HG03066 (cell line): ENCODE results near the gene EZH1.
"Not testable (repeated sequence)": the region's sequence is repeated elsewhere in the genome, so short reads cannot be mapped to it uniquely, and the experiment has no call there.

Source experiments
- ATAC-seq: cut with Tn5 transposase; IDR thresholded peaks from one replicate; pipeline ENCODE4 v1.9.1; 2021; ENCODE audit warnings: low read depth; ENCODE audit not compliant: unreplicated experiment

EZH1 gene

DNA sequence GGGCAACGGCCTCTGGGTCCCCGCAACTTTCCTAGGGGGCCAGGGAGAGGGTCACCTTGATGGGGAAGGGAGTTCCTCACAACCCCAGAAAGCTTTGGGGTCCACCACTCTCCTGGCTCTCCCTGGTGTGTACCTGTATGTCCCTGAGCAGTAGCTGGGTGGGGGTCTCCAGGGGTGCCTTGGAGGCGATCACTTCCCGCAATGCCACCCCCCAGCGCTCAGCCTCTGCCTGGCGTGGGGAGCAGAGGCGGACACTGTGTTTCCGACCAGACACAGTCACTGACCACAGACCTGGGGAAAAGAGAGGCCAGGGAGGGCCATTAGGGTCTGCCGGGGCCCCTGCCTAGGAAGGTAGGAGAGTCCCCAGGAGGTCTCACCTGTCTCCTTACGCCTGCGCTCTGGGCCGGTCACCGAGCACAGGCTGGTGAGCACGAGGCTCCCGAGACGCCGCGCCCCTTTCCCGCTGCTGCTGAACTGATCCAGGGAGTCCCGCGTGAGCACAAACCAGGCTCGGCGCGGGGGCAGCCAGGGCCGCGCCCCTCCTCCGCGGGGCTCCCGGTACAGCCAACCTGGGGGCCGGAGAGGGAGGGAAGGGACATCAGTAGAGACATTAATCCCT is 71.5 kb downstream of the EZH1 start:
- no peak for ATAC-seq

DNA sequence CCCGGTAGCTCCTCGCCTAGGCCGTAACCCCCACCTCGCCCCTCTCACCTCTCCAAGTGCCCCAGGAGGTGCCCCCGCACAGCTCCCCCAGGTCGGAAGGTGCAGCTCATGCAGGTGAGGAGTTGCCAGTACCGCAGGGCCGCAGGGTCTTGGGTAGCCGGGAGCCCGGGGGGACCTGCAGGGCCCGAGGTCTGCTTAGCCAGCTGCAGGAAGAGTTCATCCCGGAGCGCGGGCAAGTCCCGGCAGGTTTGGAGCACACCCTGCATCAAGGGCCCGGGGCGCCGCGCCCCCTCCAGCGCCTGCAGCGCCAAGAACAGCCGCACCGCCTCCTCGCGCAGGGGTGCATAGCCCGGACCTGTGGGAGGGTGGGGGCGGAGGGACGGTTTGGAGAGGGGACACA is 72.8 kb downstream of the EZH1 start:
- ATAC-seq: no peak

DNA sequence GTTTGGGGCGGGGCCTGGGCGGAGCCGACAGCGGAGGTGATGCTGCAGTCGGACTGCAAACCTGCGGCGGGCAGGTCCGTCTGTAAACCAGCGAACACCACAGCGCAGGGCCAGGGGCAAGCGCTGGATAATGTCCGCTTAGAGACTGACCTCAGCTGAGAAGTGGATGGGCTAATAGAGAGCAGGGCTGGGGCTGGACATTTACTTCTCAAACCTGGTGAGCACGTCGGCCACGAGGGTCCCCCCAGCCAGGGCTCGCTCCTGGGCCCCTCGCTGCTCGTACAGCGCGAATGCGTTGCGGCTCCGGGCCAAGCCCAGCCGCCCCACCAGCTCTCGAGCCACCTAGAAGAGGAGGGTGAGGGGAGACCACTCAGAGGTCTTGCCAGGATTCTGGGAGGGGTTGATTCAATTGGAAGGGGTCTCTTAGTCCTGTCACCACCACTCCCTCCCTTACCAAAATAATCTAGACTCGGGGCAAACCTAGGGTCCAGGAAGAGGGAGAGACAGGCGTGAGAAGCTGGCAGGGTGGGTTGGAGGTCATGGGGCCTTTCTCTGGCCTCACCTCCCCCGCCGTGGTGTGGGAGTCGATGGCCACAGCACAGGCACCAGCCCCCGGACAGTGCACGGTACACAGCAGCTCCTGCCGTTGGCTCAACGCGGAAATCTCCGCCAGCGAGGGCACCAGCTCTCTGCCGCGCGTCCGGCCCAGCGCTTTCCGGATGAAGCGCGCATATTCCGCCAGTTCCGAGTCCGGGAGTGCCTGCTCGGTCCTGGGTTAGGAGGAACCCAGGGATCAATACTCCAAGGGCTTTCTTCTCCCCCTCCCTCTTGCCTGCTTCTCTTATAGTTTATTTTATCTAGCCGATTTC is 73.8 kb downstream of the EZH1 start:
- ATAC-seq: no peak

DNA sequence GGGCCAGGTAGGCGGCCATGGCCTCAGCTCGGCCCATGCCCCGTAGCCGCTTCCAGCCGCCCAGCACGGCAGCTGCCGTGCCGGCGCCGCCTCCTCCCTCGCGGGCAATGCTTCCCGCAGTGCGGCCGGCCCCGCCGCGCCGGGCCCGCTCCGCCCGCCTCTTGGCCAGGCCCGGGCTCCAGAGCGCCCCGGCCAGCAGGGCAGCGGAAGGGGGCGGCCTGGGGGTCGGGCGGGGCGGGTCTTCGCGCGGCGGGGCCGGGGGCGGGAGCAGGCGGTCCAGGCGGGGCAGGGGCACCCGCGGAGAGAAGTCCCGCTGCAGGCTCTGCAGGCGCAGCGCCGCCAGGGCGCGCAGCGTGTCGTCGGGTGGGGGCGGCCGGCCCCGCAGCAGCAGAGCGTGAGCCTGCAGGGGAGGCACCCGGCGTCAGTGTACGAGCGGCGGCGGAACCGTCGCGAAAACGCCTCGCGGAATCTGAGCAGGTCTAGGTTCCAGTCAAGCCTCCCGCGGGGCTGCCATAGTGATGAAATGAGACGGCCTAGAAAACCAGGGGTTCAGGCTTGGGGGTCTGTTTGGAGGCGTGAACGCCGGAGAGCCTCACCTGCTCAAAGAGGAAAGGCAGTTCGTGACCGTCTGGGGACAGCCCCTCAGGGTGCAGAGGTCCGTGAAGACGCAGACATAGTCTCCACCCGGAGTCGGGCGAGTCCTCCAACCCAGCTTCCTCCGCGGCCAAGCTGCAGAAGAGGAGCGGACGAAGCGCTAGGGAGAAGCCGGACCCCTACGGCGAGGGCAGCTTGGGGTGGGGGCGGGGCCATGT is 74.7 kb downstream of the EZH1 start:
- no peak for ATAC-seq

DNA sequence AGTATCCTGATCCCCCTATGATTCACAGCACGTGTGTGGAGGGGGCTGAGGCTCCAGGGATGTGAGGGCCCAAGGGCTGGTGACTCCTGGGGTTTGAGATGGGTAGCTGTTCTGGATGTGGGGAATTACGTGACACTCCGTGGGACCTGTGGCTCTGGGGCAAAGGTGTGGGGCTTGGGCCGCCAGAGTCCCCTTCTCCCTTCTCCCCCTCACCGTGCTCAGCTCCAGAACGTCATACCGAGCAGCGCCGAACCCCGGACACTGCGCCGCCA is 75.2 kb downstream of the EZH1 start:
- ATAC-seq: no peak

DNA sequence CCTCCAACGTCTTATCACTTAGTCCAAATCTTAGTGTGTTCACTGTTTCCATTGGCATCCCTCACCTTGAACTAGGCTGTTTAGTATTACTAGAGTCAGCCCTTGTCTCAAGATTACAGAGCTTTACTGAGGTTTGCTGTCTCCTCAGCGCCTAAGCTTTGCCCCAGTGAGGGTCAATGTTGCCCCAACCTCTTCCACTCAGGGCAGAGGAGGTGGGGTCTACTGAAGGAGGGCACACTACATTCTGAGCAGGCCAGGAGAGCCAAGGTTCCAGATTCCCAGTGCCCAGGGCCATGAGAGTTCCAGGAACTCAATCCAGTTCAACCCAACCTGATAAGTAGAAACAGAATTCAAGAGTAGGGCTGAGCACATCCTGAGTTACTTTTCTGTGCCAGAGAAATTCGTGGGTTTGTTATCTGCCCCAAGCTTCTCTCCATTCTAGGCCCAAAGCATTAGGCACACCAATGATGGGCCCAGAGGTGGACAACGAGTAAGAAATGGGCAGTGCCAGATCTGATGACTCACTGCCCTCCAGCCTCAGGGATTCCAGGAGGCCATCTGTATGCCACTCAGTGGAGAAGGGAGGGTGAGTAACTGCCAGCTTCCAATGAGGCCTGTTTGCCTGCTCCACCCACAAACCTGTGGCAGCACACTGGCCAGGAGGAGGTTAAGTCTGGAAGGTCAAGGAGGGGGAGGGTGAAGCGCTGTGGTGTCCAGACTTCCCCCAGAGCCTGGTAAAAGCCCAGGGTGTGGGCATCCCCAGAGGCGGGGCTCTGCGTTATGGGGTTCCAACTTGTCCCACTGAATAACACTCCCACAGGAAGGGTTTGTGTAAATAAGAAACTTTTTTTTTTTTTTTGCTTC is 77.5 kb downstream of the EZH1 start:
- ATAC-seq: no peak

DNA sequence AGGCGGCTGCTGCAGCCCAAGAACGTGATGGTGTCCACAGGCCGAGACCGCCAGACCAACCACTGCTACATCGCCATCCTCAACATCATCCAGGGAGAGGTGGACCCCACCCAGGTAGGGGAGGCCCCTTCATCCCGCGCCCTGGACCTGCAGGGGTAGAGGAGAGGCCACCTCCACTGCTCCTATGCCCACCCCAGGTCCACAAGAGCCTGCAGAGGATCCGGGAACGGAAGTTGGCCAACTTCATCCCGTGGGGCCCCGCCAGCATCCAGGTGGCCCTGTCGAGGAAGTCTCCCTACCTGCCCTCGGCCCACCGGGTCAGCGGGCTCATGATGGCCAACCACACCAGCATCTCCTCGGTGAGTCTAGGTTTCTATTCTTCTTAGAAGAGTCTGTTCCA is 78.7 kb downstream of the EZH1 start:
- ATAC-seq: not testable (repeated sequence)

DNA sequence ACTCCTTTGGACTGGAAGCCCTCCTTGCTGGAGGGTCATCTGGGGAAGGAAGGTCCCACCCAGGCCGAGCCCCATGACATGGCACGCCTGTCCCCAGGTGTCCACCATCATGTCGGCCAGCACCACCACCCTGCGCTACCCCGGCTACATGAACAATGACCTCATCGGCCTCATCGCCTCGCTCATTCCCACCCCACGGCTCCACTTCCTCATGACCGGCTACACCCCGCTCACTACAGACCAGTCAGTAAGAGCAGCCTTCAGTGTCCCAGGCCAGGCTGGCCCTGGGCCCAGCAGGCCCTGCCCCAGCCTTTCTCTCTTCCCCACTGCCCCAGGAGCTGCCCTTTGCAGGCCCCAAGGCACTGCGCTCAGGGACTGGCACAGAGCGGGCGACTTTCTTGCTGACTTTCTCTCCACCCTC is 79.2 kb downstream of the EZH1 start:
- ATAC-seq: no peak

DNA sequence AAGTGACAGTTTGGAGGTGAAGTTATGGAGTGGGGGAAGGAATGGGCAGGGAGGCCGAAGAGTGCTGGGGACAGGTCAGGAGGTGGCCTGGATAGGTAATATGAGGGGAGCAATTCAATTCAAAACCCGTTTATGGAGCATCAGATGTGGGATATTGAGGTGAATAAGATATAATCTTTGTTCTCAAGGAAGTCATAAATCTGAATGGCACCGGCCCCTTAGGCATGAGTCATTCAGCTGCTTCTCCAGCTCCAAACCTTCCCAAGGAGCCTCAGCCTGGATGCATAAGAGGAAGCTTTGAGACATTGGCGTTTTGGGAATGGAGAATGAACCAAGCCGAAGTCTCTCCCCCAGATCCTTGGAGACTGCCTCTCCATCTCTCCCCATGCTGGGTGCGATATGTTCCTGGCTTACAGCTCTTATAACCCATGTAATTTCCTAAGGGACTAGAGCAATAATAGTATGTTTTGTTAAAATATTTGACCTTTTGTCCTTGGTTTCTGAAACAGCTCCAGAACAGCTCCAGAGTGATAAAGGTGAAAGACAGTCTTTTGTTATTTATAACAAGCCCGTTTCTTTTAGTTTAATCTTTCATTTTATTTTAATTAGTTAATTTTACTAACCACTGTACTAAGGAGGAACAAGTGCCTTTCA is 84.0 kb downstream of the EZH1 start:
- no peak for ATAC-seq

DNA sequence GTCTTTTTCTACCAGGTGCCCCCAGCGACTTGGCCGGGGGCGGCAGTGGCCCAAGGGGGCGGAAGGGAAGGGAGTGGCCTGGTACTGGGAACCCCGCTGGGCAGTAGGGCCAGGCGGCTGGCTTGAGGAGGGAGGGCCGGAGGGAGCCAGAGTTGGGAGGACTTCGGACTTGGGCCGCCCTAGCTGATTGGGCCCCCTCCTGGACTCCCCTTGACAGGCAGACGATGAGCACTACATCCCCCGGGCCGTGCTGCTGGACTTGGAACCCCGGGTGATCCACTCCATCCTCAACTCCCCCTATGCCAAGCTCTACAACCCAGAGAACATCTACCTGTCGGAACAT is 84.9 kb downstream of the EZH1 start:
- ATAC-seq: not testable (repeated sequence)

DNA sequence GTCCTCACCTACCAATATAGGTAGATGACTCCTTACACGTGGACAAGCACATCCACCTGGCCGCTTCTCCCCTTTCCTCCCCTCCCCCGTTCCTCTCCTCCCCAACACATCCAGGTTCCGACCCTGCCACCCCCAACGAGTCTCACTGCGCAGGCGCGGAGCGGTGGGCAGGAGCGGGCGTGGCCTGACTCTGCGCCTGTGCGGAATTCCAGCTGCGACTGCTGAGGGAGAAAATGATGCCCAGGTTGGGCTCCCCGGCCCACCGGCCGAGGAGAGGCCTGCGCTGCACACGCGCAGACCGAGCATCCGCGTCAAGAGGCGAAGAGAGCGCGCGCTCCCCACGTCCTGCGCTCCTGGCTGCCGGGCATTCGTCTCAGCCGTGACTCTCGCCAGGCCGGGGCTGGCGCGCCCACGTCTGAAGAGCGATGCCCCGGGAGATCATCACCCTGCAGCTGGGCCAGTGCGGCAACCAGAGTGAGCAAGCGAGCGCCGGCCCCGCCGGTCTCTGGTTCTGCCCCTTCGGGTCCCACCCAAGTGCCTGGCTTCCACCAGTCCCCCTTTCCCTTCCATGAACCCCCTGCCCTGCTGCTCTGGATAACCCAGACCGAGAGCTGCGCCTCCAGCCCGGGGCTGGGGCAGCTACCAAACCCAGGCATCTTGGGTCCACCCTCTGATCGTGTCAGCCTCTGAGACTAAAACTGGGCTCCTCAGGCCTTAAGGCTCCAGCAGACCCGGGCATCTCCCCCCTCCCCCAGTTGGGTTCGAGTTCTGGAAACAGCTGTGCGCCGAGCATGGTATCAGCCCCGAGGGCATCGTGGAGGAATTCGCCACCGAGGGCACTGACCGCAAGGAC is 85.5 kb downstream of the EZH1 start, which contains the start of gene TUBG2:
Gene TUBG2 (plus strand): TSS at position 206 of the 853 bp plus-strand sequence. CDS start 220 bp downstream, at position 426.
- no peak for ATAC-seq

DNA sequence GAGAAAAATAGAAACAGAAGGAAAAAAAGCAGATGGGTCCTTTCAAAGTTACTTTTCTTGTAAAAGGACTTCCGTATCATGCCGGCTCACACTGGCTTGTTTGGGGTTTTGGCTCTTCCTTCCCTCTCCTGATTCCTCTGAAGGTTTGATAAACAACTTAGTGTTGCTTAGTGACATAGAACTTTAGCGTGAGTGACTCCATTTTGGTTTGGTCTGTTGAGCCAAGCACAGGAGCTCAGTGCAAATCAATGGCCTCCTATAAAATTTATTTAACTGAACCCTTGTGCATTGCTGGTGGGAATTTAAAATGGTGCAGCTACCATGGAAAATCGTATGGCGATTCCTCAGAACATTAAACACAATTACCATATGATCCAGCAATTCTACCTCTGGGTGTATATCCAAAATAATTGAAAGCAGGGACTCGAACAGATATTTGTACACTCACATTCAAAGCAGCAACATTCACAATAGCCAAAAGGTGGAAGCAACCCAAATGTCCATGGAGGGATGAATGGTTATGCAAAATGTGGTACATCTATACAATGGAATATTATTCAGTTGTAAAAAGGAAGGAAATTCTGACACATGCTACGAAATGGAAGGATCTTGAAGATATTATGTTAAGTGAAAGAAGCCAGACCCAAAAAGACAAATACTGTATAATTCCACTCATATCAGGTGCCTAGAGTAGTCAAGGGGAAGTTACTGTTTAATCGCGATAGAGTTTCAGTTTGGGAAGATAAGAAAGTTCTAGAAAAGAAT is 86.8 kb downstream of the EZH1 start:
- ATAC-seq: no peak

DNA sequence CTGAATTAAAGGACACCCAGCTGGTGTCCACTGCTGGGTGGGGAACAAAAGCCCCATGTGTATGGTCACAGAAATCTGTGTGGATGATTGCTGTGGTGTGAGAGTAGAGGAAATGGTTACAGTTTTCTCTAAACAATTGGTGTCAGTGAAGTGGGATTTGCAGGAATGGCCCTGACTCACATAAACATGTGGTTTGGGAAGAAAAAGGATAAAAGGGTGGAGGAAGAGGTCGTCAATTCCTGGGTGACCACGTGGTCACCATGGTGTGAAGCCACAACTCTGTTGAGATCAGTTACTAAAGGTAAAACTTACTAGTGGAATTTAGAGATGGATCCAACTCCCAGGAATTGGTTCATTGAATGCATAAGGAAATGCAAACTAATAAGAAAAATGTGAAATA is 89.3 kb downstream of the EZH1 start:
- no peak for ATAC-seq

DNA sequence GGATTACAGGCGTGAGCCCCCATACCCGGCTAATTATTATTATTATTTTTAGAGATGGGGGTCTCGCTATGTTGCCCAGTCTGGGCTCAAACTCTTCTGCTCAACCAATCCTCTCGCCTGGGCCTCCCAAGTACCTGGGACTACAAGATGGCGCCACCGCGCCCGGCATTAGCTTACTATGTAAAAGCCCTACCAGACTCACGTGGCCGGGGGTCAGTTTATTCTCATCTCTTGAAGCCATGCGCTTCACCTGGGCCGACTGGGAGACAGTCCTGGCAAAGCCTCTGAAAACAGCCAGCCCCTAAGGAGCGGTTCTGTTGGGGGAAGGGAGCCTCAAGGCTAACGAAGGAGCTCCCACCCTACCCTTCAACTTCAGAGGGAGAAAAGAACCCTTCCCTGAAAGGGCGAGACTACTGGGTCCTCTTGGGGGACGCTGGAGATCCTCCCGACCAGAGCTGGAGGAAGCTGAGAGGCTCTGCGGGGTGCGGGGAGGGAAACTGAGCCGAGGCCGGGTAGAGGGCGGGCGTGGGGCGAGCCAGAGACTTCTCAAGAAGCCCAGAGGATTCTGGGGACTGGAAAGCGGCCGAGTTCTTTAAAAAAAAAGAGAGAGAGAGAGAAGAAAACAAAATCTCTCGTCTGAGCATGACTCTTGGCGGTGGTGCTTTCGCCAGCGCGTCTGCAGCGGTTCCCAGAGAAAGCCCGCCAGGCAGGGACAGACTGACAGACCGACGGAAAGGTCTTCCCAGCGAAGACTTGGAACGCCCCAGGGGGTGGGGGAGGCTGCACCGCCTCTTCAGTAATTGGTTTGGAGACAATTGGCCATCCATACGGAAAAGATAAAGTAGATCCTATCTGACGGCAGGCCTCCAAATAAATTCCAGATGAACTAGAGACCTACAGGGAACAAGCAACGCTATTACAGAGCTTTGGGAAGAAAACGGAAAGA is 91.4 kb downstream of the EZH1 start:
- no peak for ATAC-seq

DNA sequence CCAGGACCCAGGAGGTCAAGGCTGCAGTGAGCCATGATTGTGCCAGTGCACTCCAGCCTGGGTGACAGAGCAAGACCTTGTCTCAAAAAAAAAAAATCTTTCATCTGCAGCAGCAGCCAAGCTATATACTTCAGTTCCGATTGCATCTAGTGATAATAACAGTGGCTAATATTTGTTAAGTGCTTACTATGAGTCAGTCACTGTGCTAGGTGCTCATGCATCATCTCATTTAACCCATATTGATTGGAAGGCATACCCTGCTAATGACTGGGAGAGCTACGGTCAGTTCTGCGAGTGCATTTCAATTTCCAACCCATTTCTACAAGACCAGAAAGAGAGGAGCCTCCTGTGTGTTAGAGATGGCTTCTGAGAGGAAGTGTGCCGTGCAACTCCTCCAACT is 93.4 kb downstream of the EZH1 start:
- ATAC-seq: no peak
